NCI-H69 (cell line): ENCODE data around the gene MAGI2.
"Not testable (repeated sequence)": the region's sequence is repeated elsewhere in the genome, so short reads cannot be mapped to it uniquely, and the experiment has no call there.

Experiments used
- DNase-seq: peaks from one replicate; lab custom pipeline; 2025; lab: John Stamatoyannopoulos, UW

MAGI2 gene

DNA sequence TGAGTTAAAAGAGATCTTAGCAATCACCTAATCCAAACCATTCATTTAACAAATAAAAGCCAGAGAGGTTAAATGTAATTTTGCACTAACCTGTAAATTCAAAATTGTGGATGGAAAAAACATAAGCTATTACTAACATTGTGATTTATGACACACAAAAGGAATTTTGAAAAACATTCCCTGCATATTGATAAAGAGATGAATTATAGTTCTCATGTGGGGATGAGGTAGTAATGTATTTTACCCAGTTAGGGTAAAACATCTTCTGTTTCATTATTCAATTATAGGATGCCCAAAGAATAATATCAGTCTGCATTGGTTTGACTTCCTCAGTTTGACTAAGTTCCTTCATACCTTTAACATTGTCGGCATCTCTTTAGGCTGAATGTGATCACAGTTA is 1093.6 kb downstream of the MAGI2 start:
- no peak for DNase-seq

DNA sequence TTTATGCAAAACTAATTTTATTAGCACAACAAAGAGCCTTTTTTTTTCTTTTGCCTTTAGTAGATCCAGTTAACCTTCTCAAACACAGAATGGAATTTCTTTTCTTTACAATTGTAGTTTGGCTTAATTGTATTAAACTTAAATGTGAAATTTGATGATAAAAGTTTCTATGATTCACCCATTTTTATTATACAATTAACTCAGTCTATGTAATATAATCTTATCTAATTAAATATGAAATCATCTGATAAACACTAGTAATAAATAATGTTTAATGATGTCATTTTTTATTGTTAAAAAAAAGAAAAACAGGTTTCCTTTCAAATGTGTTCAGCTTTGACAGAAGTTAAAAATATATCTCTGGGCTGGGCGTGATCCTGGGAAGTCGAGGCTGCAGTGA is 1095.8 kb downstream of the MAGI2 start:
- no peak for DNase-seq

GRCh38 chr7:78355834-78356233 is 1097.6 kb downstream of the MAGI2 start:
- no peak for DNase-seq

GRCh38 chr7:78350926-78351325 is 1102.5 kb downstream of the MAGI2 start:
- peak; percentile 86 for DNase-seq

DNA sequence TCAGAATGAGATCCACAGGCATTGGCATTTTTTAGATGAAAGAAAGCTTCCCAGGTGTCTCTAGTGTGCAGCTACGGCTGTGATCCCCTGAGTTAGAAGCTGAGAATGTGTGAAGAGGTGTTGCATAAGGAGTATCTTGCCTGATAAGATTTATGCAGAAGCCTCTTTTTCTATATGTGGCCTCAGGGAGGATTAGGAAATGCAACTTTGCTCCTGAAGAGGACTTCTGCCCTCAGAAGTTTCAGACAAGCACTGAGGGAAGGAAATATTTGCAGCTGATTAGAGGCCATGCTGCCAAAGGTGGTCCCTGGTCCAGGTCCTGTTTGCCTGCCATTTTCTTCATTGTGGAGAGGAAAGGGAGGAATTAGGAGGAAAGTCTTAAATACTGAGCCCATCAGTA is 1103.1 kb downstream of the MAGI2 start:
- DNase-seq, result no peak

GRCh38 chr7:78346827-78347226 is 1106.6 kb downstream of the MAGI2 start:
- DNase-seq, result no peak

- peak; percentile 23 for DNase-seq
These were observed 1107.5 kb downstream of the MAGI2 start for GRCh38 chr7:78345979-78346378.

DNA sequence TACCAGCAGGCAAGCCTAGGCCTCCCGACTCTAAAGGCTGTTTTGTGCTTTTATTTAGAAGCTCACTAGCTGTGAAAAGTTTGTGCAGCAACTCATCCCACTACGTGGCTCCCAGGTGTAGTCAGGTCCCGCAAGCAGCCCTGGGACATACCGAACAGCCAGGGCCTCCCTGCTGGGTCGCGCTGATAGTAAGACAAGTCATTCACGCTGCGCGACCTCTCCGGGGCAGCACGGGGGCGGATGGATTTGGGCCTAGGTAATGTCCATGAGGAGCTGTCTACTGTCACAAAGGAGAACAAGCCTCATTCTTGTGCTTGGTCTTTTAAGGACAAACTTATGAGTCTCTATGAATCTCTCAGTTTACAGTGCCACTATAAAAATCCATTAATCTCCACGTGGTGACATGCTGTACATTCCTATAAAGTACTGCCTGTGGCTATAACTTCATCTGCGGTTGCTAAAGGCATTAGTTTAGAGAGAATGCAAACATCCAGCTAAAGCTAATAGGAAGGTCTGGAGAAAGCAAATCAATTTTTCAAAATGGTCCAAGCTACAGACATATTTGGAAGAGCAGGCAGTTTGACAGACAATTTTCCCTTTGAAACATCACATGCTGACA is 1108.1 kb downstream of the MAGI2 start:
- DNase-seq, result no peak

- DNase-seq, result no peak
These were observed 1119.0 kb downstream of the MAGI2 start for GRCh38 chr7:78334426-78334825.

GRCh38 chr7:78333530-78334425 is 1119.7 kb downstream of the MAGI2 start:
- no peak for DNase-seq

GRCh38 chr7:78329001-78329655 is 1124.3 kb downstream of the MAGI2 start:
- DNase-seq, result peak; percentile 45

GRCh38 chr7:78327718-78328117 is 1125.7 kb downstream of the MAGI2 start:
- no peak for DNase-seq

GRCh38 chr7:78326876-78327275 is 1126.6 kb downstream of the MAGI2 start:
- peak; percentile 79 for DNase-seq

- no peak for DNase-seq
These were observed 1127.3 kb downstream of the MAGI2 start for GRCh38 chr7:78326189-78326588.

GRCh38 chr7:78323118-78323517 is 1130.3 kb downstream of the MAGI2 start:
- DNase-seq, result no peak

- DNase-seq, result not testable (repeated sequence)
These were observed 1131.2 kb downstream of the MAGI2 start for GRCh38 chr7:78322231-78322630.

GRCh38 chr7:78317371-78317770 is 1136.1 kb downstream of the MAGI2 start:
- DNase-seq, result no peak

DNA sequence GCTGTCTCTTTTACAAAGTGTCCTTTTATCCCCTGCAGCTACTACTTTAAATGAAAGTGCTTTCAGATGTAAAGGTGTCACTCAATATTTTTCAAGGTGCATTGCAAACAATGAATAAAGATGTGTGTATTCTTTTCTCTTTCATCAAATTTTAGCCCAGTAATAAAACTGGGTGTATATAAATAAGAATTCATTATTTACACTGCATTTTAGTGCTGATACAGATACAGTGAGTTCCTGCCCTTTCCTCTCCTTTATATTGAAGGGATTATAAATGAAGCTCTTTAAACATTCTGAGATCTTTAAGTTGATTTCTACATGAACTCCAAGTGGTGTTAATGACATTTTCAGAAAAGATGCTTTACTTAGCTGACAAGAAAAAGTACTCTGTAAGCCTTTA is 1137.4 kb downstream of the MAGI2 start:
- DNase-seq, result no peak

- DNase-seq, result peak; percentile 71
These were observed 1138.3 kb downstream of the MAGI2 start for GRCh38 chr7:78315119-78315518.

DNA sequence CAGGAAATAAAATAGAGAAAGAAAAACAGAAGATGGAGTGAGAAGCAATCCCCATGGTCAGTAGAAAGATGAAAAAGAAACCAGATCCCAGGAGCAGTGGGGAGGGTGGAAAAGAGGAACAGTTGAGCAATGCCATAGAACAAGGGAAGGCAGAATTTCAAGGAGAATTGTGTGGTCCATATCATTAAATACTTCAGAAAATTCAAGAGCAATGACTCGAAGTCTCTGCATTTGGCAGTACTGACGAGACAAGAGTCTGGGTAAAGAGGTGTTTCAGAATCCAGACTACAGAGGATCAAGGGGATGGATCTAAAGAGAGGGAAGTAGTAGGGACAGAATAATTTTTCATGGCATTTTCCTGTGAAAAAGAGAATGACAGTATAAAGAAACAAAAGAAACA is 1142.3 kb downstream of the MAGI2 start:
- no peak for DNase-seq

DNA sequence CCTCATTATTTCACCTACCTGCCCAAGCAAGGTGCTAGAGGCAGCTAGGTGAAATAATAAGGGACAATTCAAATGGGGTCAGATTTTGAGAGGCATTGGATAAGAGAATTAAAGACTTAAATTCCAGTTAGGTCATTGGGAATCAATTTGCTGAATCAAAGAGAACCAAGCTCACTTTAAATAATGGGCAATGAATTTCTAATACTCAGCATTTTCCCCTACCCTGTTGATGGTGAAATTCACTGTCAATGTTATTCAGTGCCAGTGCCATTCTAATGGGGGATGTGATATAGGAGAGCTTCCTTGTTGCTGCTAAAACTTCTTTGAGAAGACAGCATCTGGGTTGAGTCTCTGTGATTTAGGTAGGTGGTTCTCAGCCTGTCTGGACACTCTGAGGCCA is 1145.6 kb downstream of the MAGI2 start:
- DNase-seq, result no peak

DNA sequence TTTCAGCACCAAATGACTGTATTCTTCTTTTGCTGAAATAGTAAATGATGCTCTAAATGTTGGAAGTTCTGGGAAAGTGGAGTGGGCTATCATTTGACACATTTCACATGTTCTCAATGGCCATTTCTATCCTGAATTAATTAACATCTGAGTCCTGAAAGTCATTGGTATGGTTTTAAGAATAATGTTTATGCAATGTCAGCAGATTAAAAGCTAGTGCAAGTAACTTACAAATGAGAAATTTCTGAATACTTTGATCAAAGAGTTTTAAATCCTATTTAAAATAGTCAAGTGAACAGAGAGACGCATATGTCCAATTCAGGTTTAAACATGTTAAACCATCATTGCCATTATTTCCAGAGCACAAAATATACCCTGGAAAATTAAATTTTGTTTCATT is 1146.8 kb downstream of the MAGI2 start:
- DNase-seq, result no peak

DNA sequence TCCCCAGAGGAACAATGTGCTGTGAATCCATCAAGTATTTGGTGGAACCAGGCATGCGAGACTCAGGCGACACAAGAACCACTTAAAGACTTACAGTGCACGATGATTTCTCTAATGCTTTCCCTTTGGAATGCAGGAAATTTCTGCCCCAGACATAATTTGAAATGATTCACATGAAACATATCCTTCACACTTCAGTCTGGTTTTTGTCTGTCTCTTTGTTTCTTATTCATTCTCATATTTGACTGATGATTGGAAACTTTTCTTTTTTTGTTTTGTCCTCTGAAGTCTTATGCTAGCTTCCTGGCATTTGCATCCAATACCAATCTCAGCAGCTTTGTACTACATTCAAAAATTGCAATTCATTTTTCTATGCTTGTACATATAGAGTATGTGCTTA is 1152.1 kb downstream of the MAGI2 start:
- no peak for DNase-seq
